ENCODE results near the gene ARHGEF19. TPM values are rescaled to one million over a fixed set of nuclear protein-coding genes. Genes with fewer than 3 reads are reported as not detected.

Gene ARHGEF19
- total and polyA plus RNA-seq, 9 of the 15 experiments (the other 6 are each of a cell fraction or from before 2014, with no cell fraction given), result 0.73 to 21.0 (median 5.2) TPM

DNA sequence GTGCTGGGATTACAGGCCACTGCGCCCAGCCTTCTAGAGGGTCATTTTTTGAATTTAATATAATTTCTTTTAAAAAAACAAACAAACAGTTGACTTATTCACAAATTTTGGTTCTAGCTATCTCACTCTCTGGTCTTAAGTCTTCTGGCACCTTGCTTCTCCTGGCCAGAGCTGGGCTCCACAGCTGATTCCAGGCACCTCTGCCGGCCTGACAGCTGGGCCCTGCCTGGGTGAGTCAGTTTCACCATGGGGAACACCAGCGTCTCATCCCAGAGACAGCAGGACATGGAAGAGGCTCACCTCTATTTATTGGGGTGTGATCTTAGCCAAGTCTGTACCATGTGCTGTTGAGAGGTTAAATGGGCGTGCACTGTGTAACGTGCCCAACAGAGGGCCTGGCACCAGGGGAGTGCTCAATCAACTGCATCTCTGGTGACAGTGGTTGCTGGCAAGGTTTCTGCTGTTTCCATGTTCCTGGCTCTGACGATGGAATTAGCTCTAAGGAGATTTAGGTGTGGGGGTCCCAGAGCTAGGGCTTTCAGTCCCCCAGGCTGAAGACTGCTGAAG is 23.6 kb upstream of the ARHGEF19 start:
- Histone ChIP-seq H3K9me3 (replicated peaks; ENCODE audit: control insufficient read depth, insufficient read depth, low read depth, low read length) (0 out of 2 replicates have a peak, but pooled peaks cover 3% of the 10 kb centered on the region), H3K4me2 (ENCODE audit: insufficient read depth, low read length) (peak overlapping the region; percentile 99), H3K4me1 (replicated peaks in 1 of 2; ENCODE audit: control insufficient read depth in 2 of 2, insufficient read depth in 2 of 2, low read length in 2 of 2) (peaks cover 34 to 37% of the 10 kb centered on the region in 2 experiments; a peak in 4 of 5 replicates), H3K27ac (ENCODE audit: extremely low read depth, low read depth, low read length) (peak overlapping the region; percentile 77; the same call in 2 of the 3 replicates), H3K4me3 (peak overlapping the region; percentile 64), H3K27me3 (ENCODE audit: control insufficient read depth in 2 of 2, insufficient read depth in 2 of 2, low read length in 2 of 2) (no peaks in the 10 kb centered on the region), H4K20me1 (replicated peaks; ENCODE audit: control insufficient read depth, insufficient read depth, low read length) (no peaks in the 10 kb centered on the region), H3K9ac (ENCODE audit: insufficient read depth in 1 of 2, low read depth in 2 of 2, low read length in 2 of 2) (peak overlapping the region; percentile 89 to 92), H2AFZ (ENCODE audit: low read depth, low read length) (peak overlapping the region; percentile 87), H3K79me2 (ENCODE audit: control insufficient read depth, insufficient read depth, low read length) (peaks cover 12% of the 10 kb centered on the region), H3K9me1 (ENCODE audit: control insufficient read depth, insufficient read depth, low read length) (peaks cover 8% of the 10 kb centered on the region), H3K36me3 (ENCODE audit: control insufficient read depth, insufficient read depth, low read length) (peaks cover 13% of the 10 kb centered on the region; the same call in 2 of the 3 replicates)
- in situ Hi-C loops (cut with MboI), result no loop called here
- intact Hi-C loops (cut with micrococcal nuclease), result loop anchor here (2.0 kb wide), 1 partner anchor 29 kb away; no protein-coding TSS in a partner anchor
- POLR2A ChIA-PET, result interaction anchor here (0.6 to 2.1 kb wide), 5 partner anchors 9 to 1442 kb away, joined by 3 to 5 read pairs (median 3); no protein-coding TSS in a partner anchor
- no TSS peak for BruUV-seq (replicated peaks)
- DNase-seq (ENCODE audit: extremely low read depth in 1 of 4, low spot score in 3 of 4), result peak in 3 of 4 experiments; percentile 41 to 51 (median 42)
- CTCF ChIA-PET (ENCODE audit: low intra/inter-chr PET ratio), result no interaction called here
- peak; percentile 11 for ATAC-seq
- WGBS (ENCODE audit: insufficient coverage, low coverage, missing lambda C conversion rate), result 42% methylated on average over 6 of the region's 6 CpGs
- no peak for FAIRE-seq
- TF ChIP-seq, protein P1, sequence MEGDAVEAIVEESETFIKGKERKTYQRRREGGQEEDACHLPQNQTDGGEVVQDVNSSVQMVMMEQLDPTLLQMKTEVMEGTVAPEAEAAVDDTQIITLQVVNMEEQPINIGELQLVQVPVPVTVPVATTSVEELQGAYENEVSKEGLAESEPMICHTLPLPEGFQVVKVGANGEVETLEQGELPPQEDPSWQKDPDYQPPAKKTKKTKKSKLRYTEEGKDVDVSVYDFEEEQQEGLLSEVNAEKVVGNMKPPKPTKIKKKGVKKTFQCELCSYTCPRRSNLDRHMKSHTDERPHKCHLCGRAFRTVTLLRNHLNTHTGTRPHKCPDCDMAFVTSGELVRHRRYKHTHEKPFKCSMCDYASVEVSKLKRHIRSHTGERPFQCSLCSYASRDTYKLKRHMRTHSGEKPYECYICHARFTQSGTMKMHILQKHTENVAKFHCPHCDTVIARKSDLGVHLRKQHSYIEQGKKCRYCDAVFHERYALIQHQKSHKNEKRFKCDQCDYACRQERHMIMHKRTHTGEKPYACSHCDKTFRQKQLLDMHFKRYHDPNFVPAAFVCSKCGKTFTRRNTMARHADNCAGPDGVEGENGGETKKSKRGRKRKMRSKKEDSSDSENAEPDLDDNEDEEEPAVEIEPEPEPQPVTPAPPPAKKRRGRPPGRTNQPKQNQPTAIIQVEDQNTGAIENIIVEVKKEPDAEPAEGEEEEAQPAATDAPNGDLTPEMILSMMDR (IDR thresholded peaks at IDR 0.05 in 2 of 3, conservative IDR thresholded peaks at IDR 0.05 in 1 of 3; ENCODE audit: insufficient read depth in 2 of 3, low read depth in 1 of 3, low read length in 3 of 3), result peak in 2 of 3 experiments; percentile 15 to 28; a peak in 1 of 6 replicates
- TF ChIP-seq KAT7 (CRISPR knock-in tag; IDR thresholded peaks at IDR 0.05; ENCODE audit: borderline replicate concordance) (no peak), ZNF584 (CRISPR knock-in tag; IDR thresholded peaks at IDR 0.05; ENCODE audit: low read depth) (no peak), SMAD1 (IDR thresholded peaks at IDR 0.05; ENCODE audit: low read depth, low read length, partially characterized antibody) (no peak), DACH1 (IDR thresholded peaks at IDR 0.05; ENCODE audit: partially characterized antibody) (peak; percentile 26), TFAP4 (CRISPR knock-in tag; IDR thresholded peaks at IDR 0.05; ENCODE audit: borderline replicate concordance) (peak; percentile 81), ZNF395 (CRISPR knock-in tag; IDR thresholded peaks at IDR 0.05) (0 out of 2 replicates have a peak, but pooled peaks have one; percentile 39), IRF1 (CRISPR knock-in tag; IDR thresholded peaks at IDR 0.05; ENCODE audit: borderline replicate concordance) (no peak)
- TF ChIP-seq, protein P2, sequence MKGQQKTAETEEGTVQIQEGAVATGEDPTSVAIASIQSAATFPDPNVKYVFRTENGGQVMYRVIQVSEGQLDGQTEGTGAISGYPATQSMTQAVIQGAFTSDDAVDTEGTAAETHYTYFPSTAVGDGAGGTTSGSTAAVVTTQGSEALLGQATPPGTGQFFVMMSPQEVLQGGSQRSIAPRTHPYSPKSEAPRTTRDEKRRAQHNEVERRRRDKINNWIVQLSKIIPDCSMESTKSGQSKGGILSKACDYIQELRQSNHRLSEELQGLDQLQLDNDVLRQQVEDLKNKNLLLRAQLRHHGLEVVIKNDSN (CRISPR knock-in tag; IDR thresholded peaks at IDR 0.05), result 0 out of 2 replicates have a peak, but pooled peaks have one; percentile 25
- TF ChIP-seq, protein P3, sequence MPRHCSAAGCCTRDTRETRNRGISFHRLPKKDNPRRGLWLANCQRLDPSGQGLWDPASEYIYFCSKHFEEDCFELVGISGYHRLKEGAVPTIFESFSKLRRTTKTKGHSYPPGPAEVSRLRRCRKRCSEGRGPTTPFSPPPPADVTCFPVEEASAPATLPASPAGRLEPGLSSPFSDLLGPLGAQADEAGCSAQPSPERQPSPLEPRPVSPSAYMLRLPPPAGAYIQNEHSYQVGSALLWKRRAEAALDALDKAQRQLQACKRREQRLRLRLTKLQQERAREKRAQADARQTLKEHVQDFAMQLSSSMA (CRISPR knock-in tag; IDR thresholded peaks at IDR 0.05), result no peak
- TF ChIP-seq, protein P4, sequence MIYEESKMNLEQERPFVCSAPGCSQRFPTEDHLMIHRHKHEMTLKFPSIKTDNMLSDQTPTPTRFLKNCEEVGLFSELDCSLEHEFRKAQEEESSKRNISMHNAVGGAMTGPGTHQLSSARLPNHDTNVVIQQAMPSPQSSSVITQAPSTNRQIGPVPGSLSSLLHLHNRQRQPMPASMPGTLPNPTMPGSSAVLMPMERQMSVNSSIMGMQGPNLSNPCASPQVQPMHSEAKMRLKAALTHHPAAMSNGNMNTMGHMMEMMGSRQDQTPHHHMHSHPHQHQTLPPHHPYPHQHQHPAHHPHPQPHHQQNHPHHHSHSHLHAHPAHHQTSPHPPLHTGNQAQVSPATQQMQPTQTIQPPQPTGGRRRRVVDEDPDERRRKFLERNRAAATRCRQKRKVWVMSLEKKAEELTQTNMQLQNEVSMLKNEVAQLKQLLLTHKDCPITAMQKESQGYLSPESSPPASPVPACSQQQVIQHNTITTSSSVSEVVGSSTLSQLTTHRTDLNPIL (CRISPR knock-in tag; IDR thresholded peaks at IDR 0.05), result no peak

Measured in K562 (cell line).